Neural progenitor cell (in vitro differentiated cells): Measurements from ENCODE around the gene LYPLA2.

Experiments
- CTCF ChIP-seq: fragments of 200-600 bp; sonication (generic); IDR thresholded peaks from 2 replicates; pipeline ENCODE4 v1.5.1; 2017; ENCODE audit warnings: antibody characterized with exemption, mild to moderate bottlenecking
- EZH2 ChIP-seq: fragments of 200-600 bp; sonication (generic); IDR thresholded peaks from 2 replicates; pipeline ENCODE4 v1.6.1; 2017; ENCODE audit warnings: antibody characterized with exemption, mild to moderate bottlenecking, moderate library complexity

GRCh38 chr1:23745515-23745914, 45.4 kb upstream of the LYPLA2 start:
- peak; percentile 42 for TF ChIP-seq CTCF
- no peak for TF ChIP-seq EZH2
